ENCODE data around the gene DNMT3L. TPM values are rescaled to one million over a fixed set of nuclear protein-coding genes. Genes with fewer than 3 reads are reported as not detected.

The DNMT3L gene
- polyA plus RNA-seq, 1 donor (not counting 4 experiments of a cell fraction or from before 2014, with no cell fraction given): not detected

DNA sequence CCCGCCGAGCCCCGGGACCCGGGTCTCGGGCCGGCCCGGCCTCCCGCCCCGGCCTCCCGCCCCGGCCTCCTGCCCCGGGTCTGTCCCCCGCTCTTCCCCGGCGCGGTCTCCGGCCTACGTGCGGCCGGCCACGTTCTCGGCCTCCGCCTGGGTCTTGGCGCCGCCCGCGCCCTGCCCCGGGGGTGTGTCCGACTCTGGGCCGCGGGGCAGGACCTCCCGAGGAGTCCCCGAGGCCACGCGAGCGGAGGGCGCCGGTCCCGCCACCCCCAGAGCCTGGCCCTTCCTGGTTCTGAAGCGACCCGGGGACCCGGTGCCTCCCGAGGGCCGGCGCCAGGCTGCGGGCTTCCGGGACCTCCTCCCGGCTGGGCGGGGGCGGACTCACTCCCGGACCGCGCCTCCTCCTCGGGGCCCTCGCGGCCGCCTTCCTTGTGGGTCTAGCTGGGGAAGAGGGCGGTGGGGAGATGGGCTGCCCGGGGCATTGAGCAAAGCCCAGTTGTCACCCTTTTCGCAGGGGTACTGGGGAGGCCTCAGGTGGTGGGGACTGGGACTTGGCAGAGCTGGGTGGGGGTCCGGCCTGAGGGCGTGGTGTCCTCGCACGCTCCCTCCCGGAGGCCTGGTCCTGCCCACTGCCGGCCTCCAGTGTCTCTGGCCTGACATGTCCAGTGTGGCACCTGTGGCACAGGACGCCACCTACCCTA lies 38.7 kb upstream of the DNMT3L start:
- peaks cover 6% of the 10 kb centered on the region for H4K20me1 ChIP-seq (ENCODE audit: control insufficient read depth, extremely low read depth, insufficient read depth, low read length)
- peaks cover 5% of the 10 kb centered on the region for H3K27me3 ChIP-seq (ENCODE audit: control insufficient read depth, extremely low read depth, insufficient read depth, low read length)
- H3K4me3 ChIP-seq (ENCODE audit: control insufficient read depth in 2 of 3, extremely low read depth in 1 of 3, insufficient read depth in 2 of 3, low read depth in 1 of 3, low read length in 3 of 3): peak overlapping the region; percentile 72 to 80 (median 76)
- H3K9ac ChIP-seq (ENCODE audit: control insufficient read depth, extremely low read depth, insufficient read depth, low read length): peak overlapping the region; percentile 78
- peaks cover 31% of the 10 kb centered on the region for H3K79me2 ChIP-seq (ENCODE audit: control insufficient read depth, insufficient read depth, low read length)
- no peak for TF ChIP-seq EZH2 (IDR thresholded peaks at IDR 0.05; ENCODE audit: low read length)
- TF ChIP-seq, protein P1, sequence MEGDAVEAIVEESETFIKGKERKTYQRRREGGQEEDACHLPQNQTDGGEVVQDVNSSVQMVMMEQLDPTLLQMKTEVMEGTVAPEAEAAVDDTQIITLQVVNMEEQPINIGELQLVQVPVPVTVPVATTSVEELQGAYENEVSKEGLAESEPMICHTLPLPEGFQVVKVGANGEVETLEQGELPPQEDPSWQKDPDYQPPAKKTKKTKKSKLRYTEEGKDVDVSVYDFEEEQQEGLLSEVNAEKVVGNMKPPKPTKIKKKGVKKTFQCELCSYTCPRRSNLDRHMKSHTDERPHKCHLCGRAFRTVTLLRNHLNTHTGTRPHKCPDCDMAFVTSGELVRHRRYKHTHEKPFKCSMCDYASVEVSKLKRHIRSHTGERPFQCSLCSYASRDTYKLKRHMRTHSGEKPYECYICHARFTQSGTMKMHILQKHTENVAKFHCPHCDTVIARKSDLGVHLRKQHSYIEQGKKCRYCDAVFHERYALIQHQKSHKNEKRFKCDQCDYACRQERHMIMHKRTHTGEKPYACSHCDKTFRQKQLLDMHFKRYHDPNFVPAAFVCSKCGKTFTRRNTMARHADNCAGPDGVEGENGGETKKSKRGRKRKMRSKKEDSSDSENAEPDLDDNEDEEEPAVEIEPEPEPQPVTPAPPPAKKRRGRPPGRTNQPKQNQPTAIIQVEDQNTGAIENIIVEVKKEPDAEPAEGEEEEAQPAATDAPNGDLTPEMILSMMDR (optimal IDR thresholded peaks at IDR 0.05 in 1 of 3, IDR thresholded peaks at IDR 0.05 in 1 of 3, conservative IDR thresholded peaks at IDR 0.05 in 1 of 3; ENCODE audit: extremely low read depth in 1 of 3, insufficient read depth in 2 of 3, low read length in 3 of 3): no peak
- H3K4me1 ChIP-seq (ENCODE audit: control insufficient read depth, extremely low read depth, insufficient read depth, low read length): peaks cover 15% of the 10 kb centered on the region
- no peaks in the 10 kb centered on the region for H3K36me3 ChIP-seq (ENCODE audit: control insufficient read depth in 2 of 2, extremely low read depth in 1 of 2, insufficient read depth in 2 of 2, low read length in 2 of 2)
- FAIRE-seq (no peak), DNase-seq (ENCODE audit: low read depth, low spot score) (no peak)
- H3K9me1 ChIP-seq (ENCODE audit: control insufficient read depth, extremely low read depth, insufficient read depth, low read length): no peaks in the 10 kb centered on the region
- dilution Hi-C loops (cut with MboI; ENCODE audit: extremely low pct_ligation_motif_present, low sequenced_read_pairs): no loop called here
- peak overlapping the region; percentile 96 for H3K4me2 ChIP-seq (ENCODE audit: control insufficient read depth, extremely low read depth, insufficient read depth, low read depth, low read length)
- peak overlapping the region; percentile 6 for H2AFZ ChIP-seq (ENCODE audit: control insufficient read depth, low read length)
- no peaks in the 10 kb centered on the region for H3K9me3 ChIP-seq (ENCODE audit: control insufficient read depth, low read depth, low read length)
- H3K27ac ChIP-seq (ENCODE audit: control insufficient read depth, insufficient read depth, low read length): peak overlapping the region; percentile 43

DNA sequence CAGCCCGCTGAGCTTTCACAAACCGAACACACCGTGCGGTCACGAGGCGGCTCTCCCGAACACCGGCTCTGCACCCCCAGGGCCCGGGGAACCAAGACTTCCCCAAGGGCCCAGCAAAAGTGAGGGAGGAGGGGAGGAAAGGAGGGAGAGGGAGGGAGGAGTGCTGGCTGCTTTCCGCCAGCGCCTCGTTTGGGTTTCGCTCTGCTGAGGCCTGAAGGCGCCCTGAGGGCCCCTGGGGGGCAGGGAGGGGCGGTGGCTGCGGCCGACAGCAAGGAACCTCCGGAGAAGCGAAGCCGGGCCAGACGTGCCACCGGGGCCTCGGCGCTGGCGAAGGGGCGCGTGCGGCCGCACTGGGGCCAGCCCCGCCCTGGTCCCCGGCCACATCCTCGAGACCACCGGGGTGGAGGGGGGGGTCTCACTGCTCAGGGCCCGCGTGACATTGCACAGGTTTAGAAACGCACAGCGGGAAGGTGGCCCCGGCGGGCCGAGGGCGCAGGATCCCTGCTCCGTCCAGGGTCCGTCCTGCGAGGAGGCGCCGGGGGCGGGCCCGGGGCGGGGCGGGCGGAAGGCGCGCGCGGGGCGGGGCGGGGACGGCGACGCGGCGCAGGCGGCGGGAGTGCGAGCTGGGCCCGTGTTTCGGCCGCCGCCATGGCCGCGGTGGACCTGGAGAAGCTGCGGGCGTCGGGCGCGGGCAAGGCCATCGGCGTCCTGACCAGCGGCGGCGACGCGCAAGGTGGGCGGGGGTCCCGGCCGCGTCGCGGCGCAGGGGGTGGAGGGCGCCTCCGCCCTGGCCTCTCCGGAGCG lies 38.0 kb upstream of the DNMT3L start, which contains the start of gene PFKL:
PFKL (plus strand) TSS at position 596 of the 804 bp plus-strand sequence; CDS start at position 649, 53 bp downstream.
- no peaks in the 10 kb centered on the region for H3K9me1 ChIP-seq (ENCODE audit: control insufficient read depth, extremely low read depth, insufficient read depth, low read length)
- H2AFZ ChIP-seq (ENCODE audit: control insufficient read depth, low read length): peak within 1 kb of the TSS; percentile 71
- TF ChIP-seq EZH2 (IDR thresholded peaks at IDR 0.05; ENCODE audit: low read length): no peak
- TF ChIP-seq, protein P1 (optimal IDR thresholded peaks at IDR 0.05 in 1 of 3, IDR thresholded peaks at IDR 0.05 in 1 of 3, conservative IDR thresholded peaks at IDR 0.05 in 1 of 3; ENCODE audit: extremely low read depth in 1 of 3, insufficient read depth in 2 of 3, low read length in 3 of 3): no peak
- H3K79me2 ChIP-seq (ENCODE audit: control insufficient read depth, insufficient read depth, low read length): peaks cover 25% of the 10 kb centered on the region
- FAIRE-seq (no peak), DNase-seq (ENCODE audit: low read depth, low spot score) (no peak)
- H3K9me3 ChIP-seq (ENCODE audit: control insufficient read depth, low read depth, low read length): no peaks in the 10 kb centered on the region
- H4K20me1 ChIP-seq (ENCODE audit: control insufficient read depth, extremely low read depth, insufficient read depth, low read length): peaks cover 6% of the 10 kb centered on the region
- dilution Hi-C loops (cut with MboI; ENCODE audit: extremely low pct_ligation_motif_present, low sequenced_read_pairs): no loop called here
- H3K27ac ChIP-seq (ENCODE audit: control insufficient read depth, insufficient read depth, low read length): peak within 1 kb of the TSS; percentile 63
- peak within 1 kb of the TSS; percentile 72 to 80 (median 76) for H3K4me3 ChIP-seq (ENCODE audit: control insufficient read depth in 2 of 3, extremely low read depth in 1 of 3, insufficient read depth in 2 of 3, low read depth in 1 of 3, low read length in 3 of 3)
- H3K4me2 ChIP-seq (ENCODE audit: control insufficient read depth, extremely low read depth, insufficient read depth, low read depth, low read length): peak within 1 kb of the TSS; percentile 96
- H3K4me1 ChIP-seq (ENCODE audit: control insufficient read depth, extremely low read depth, insufficient read depth, low read length): peaks cover 15% of the 10 kb centered on the region
- H3K27me3 ChIP-seq (ENCODE audit: control insufficient read depth, extremely low read depth, insufficient read depth, low read length): peaks cover 9% of the 10 kb centered on the region
- peak within 1 kb of the TSS; percentile 78 for H3K9ac ChIP-seq (ENCODE audit: control insufficient read depth, extremely low read depth, insufficient read depth, low read length)
- no peaks in the 10 kb centered on the region for H3K36me3 ChIP-seq (ENCODE audit: control insufficient read depth in 2 of 2, extremely low read depth in 1 of 2, insufficient read depth in 2 of 2, low read length in 2 of 2)
